ENCODE results near the gene TMEM245.

GRCh38 chr9:109113254-109113653 lies 6.5 kb downstream of the TMEM245 start:
- TF ChIP-seq CTCF (IDR thresholded peaks at IDR 0.05) (no peak), POLR2A (IDR thresholded peaks at IDR 0.05) (no peak)

Data from testis (tissue), 2 donors.